DMS 273 (cell line): ENCODE results near the gene HRH2.
"Not testable (repeated sequence)": the region's sequence is repeated elsewhere in the genome, so short reads cannot be mapped to it uniquely, and the experiment has no call there.

Experiments
- DNase-seq: peaks from one replicate; lab custom pipeline; 2025; ENCODE audit not compliant: unreplicated experiment; lab: John Stamatoyannopoulos, UW

HRH2 gene

GRCh38 chr5:175646251-175646650 is 11.6 kb upstream of the HRH2 start:
- DNase-seq, result no peak

- no peak for DNase-seq
These were observed 7.9 kb upstream of the HRH2 start for GRCh38 chr5:175649967-175650366.

GRCh38 chr5:175650430-175651205 is 7.3 kb upstream of the HRH2 start:
- not testable (repeated sequence) for DNase-seq

GRCh38 chr5:175652741-175653663 is 4.9 kb upstream of the HRH2 start:
- DNase-seq, result no peak

- no peak for DNase-seq
These were observed 4.1 kb upstream of the HRH2 start for GRCh38 chr5:175653763-175654162.

- no peak for DNase-seq
These were observed 3.5 kb upstream of the HRH2 start for GRCh38 chr5:175654339-175654738.

GRCh38 chr5:175654807-175655206 is 3.1 kb upstream of the HRH2 start:
- DNase-seq, result no peak

GRCh38 chr5:175655411-175655810 is 2.5 kb upstream of the HRH2 start:
- DNase-seq, result no peak

GRCh38 chr5:175656966-175657365 is 905 bp upstream of the HRH2 start:
- DNase-seq, result no peak

- DNase-seq, result no peak
These were observed 651 bp downstream of the HRH2 start for GRCh38 chr5:175658299-175659145.

- DNase-seq, result no peak
These were observed 1.8 kb downstream of the HRH2 start for GRCh38 chr5:175659546-175660253.

GRCh38 chr5:175663186-175664184 is 5.6 kb downstream of the HRH2 start:
- no peak for DNase-seq

GRCh38 chr5:175664723-175665122 is 6.9 kb downstream of the HRH2 start:
- DNase-seq, result no peak

GRCh38 chr5:175666216-175666615 is 8.3 kb downstream of the HRH2 start:
- no peak for DNase-seq

- DNase-seq, result no peak
These were observed 10.1 kb downstream of the HRH2 start for GRCh38 chr5:175668006-175668405.

- no peak for DNase-seq
These were observed 12.5 kb downstream of the HRH2 start for GRCh38 chr5:175670372-175670771.

GRCh38 chr5:175671013-175671412 is 13.1 kb downstream of the HRH2 start:
- no peak for DNase-seq

GRCh38 chr5:175672976-175673648 is 15.2 kb downstream of the HRH2 start:
- no peak for DNase-seq
